Measurements from ENCODE around the gene SP6. TPM values are rescaled to one million over a fixed set of nuclear protein-coding genes. Genes with fewer than 3 reads are reported as not detected.

Gene SP6
- polyA plus RNA-seq, 3 donors = 2.7 to 4.1 (median 3.9) TPM

GRCh38 chr17:47840742-47841487, 10.0 kb downstream of the SP6 start, which contains the start of gene SCRN2:
Gene SCRN2 (minus strand): TSS chr17:47841273. CDS start chr17:47840843, 430 bp downstream.
- peak; percentile 76 to 85 (median 81) for DNase-seq (ENCODE audit: extremely low read depth in 1 of 11, low read depth in 9 of 11, low spot score in 4 of 11)

GRCh38 chr17:47840001-47840741, 10.8 kb downstream of the SP6 start:
- no peak for DNase-seq (ENCODE audit: extremely low read depth in 1 of 11, low read depth in 9 of 11, low spot score in 4 of 11)

GRCh38 chr17:47839071-47839470, 11.9 kb downstream of the SP6 start:
- DNase-seq (ENCODE audit: extremely low read depth in 1 of 11, low read depth in 9 of 11, low spot score in 4 of 11) = no peak

- no peak for DNase-seq (ENCODE audit: extremely low read depth in 1 of 11, low read depth in 9 of 11, low spot score in 4 of 11)
Measured at GRCh38 chr17:47838636-47839035, 12.3 kb downstream of the SP6 start.

- DNase-seq (ENCODE audit: extremely low read depth in 1 of 11, low read depth in 9 of 11, low spot score in 4 of 11) = no peak
Measured at GRCh38 chr17:47837401-47838039, 13.4 kb downstream of the SP6 start.

GRCh38 chr17:47836601-47837000, 14.4 kb downstream of the SP6 start:
- DNase-seq (ENCODE audit: extremely low read depth in 1 of 11, low read depth in 9 of 11, low spot score in 4 of 11) = no peak

- DNase-seq (ENCODE audit: extremely low read depth in 1 of 11, low read depth in 9 of 11, low spot score in 4 of 11) = no peak
Measured at GRCh38 chr17:47834756-47835155, 16.2 kb downstream of the SP6 start.

GRCh38 chr17:47831934-47832327, 19.0 kb downstream of the SP6 start:
- no peak for DNase-seq (ENCODE audit: extremely low read depth in 1 of 11, low read depth in 9 of 11, low spot score in 4 of 11)

- peak; percentile 87 to 95 (median 93) for DNase-seq (ENCODE audit: extremely low read depth in 1 of 11, low read depth in 9 of 11, low spot score in 4 of 11)
Measured at GRCh38 chr17:47831003-47831933, 19.7 kb downstream of the SP6 start, which contains the start of the genes LRRC46 and MRPL10. Gene LRRC46 (plus strand): TSS chr17:47831670. CDS start chr17:47831990, 320 bp downstream. Gene MRPL10 (minus strand): TSS chr17:47831541. CDS start chr17:47831511, 30 bp downstream.

- no peak for DNase-seq (ENCODE audit: extremely low read depth in 1 of 11, low read depth in 9 of 11, low spot score in 4 of 11)
Measured at GRCh38 chr17:47830396-47831002, 20.5 kb downstream of the SP6 start.

- DNase-seq (ENCODE audit: extremely low read depth in 1 of 11, low read depth in 9 of 11, low spot score in 4 of 11) = no peak
Measured at GRCh38 chr17:47829870-47830269, 21.1 kb downstream of the SP6 start.

- no peak for DNase-seq (ENCODE audit: extremely low read depth in 1 of 11, low read depth in 9 of 11, low spot score in 4 of 11)
Measured at GRCh38 chr17:47823519-47823918, 27.4 kb downstream of the SP6 start.

- no peak for DNase-seq (ENCODE audit: extremely low read depth in 1 of 11, low read depth in 9 of 11, low spot score in 4 of 11)
Measured at GRCh38 chr17:47822785-47823184, 28.2 kb downstream of the SP6 start.

GRCh38 chr17:47821424-47822391, 29.3 kb downstream of the SP6 start, which contains the start of gene OSBPL7:
Gene OSBPL7 (minus strand): TSS chr17:47821794. CDS start chr17:47820278, 1,516 bp downstream.
- DNase-seq (ENCODE audit: extremely low read depth in 1 of 11, low read depth in 9 of 11, low spot score in 4 of 11) = peak in 10 of 11 donors; percentile 55 to 85 (median 66)

- DNase-seq (ENCODE audit: extremely low read depth in 1 of 11, low read depth in 9 of 11, low spot score in 4 of 11) = no peak
Measured at GRCh38 chr17:47821031-47821423, 29.9 kb downstream of the SP6 start.

- DNase-seq (ENCODE audit: extremely low read depth in 1 of 11, low read depth in 9 of 11, low spot score in 4 of 11) = no peak
Measured at GRCh38 chr17:47820033-47820789, 30.8 kb downstream of the SP6 start.
